ENCODE data around the gene LDLRAD3. TPM values are rescaled to one million over a fixed set of nuclear protein-coding genes. Genes with fewer than 3 reads are reported as not detected.
A peak's percentile ranks its signal among the peaks of the same experiment; 100 is the strongest.

The LDLRAD3 gene
- total and polyA plus RNA-seq, 5 donors = 1.8 to 7.0 (median 3.5) TPM

GRCh38 chr11:35938231-35938630 lies 5.6 kb upstream of the LDLRAD3 start:
- H3K4me1 ChIP-seq (ENCODE audit: control insufficient read depth, insufficient read depth, low read length) = peaks cover 10% of the 10 kb centered on the region
- no peak overlapping the region for H3K27ac ChIP-seq (ENCODE audit: low read length)
- ATAC-seq = no peak
- no peak for DNase-seq
- 96% methylated on average over 9 of the region's 9 CpGs for WGBS
- H3K9me3 ChIP-seq (ENCODE audit: control insufficient read depth, low read length) = no peaks in the 10 kb centered on the region
- no peak overlapping the region for H3K4me3 ChIP-seq (ENCODE audit: low read length)
- no peaks in the 10 kb centered on the region for H3K27me3 ChIP-seq (ENCODE audit: control insufficient read depth, insufficient read depth)
- intact Hi-C loops (cut with DNase I) = no loop called here

DNA sequence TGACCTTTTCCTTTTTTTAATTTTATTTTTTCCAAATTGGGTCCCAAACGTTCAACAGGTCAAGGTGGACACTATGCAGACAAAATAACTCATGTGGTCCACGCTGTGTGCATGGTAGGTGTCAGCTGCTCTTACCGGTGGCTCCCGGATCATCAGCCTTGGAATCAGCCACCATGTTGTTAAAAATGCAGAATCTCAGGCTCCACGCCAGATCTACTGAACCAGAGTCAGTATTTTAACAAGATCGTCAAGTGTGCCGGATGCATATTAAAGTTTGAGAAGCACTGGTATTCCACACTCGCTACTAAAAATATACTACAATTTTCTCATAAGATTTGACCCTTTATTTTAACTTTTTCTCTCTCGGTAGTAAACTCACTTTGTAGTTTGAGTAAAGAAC lies 553 bp upstream of the LDLRAD3 start:
- peak overlapping the region; percentile 84 for H3K4me3 ChIP-seq (ENCODE audit: low read length)
- no peaks in the 10 kb centered on the region for H3K27me3 ChIP-seq (ENCODE audit: control insufficient read depth, insufficient read depth)
- 26% methylated on average over 9 of the region's 9 CpGs for WGBS
- ATAC-seq (peak in 1 of 2 donors; percentile 5), DNase-seq (no peak)
- H3K27ac ChIP-seq (ENCODE audit: low read length) = no peak overlapping the region
- intact Hi-C loops (cut with DNase I) = loop anchor here in 1 of 4 donors (10.0 kb wide), 1 partner anchor 111 kb away; no protein-coding TSS in a partner anchor
- H3K4me1 ChIP-seq (ENCODE audit: control insufficient read depth, insufficient read depth, low read length) = no peaks in the 10 kb centered on the region
- H3K9me3 ChIP-seq (ENCODE audit: control insufficient read depth, low read length) = no peaks in the 10 kb centered on the region

- WGBS = 15% methylated on average over 32 of the region's 32 CpGs
- intact Hi-C loops (cut with DNase I) = loop anchor here in 1 of 4 donors (10.0 kb wide), 1 partner anchor 110 kb away; no protein-coding TSS in a partner anchor
- H3K27ac ChIP-seq (ENCODE audit: low read length) = no peak overlapping the region
Observed at GRCh38 chr11:35944503-35945136, 758 bp downstream of the LDLRAD3 start.

DNA sequence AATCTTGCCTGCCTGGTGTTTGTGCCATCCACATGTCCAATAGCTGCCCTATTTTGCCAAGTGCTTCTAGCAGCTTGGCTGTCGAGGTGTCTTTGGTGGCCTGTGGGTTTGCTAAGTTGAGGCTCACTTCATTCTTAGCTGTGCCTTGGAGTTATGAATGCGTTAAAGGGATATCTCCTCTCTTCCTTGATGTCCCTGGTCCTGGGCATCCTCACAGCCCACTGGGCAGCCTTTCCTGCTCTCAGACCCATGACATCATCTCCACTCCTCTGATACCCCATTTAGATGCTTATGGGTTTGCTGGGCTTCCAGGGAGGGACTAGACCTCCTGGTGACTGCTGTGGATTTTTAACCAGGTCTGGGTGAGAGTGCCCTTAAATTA lies 1.3 kb downstream of the LDLRAD3 start:
- 86% methylated on average over 2 of the region's 2 CpGs for WGBS
- DNase-seq (no peak), ATAC-seq (no peak)
- intact Hi-C loops (cut with DNase I) = loop anchor here in 1 of 4 donors (10.0 kb wide), 1 partner anchor 110 kb away; no protein-coding TSS in a partner anchor
- Histone ChIP-seq H3K4me3 (ENCODE audit: low read length) (no peak overlapping the region), H3K27me3 (ENCODE audit: control insufficient read depth, insufficient read depth) (no peaks in the 10 kb centered on the region), H3K27ac (ENCODE audit: low read length) (no peak overlapping the region), H3K4me1 (ENCODE audit: control insufficient read depth, insufficient read depth, low read length) (no peaks in the 10 kb centered on the region), H3K9me3 (ENCODE audit: control insufficient read depth, low read length) (no peaks in the 10 kb centered on the region)

More at GRCh38 chr11:35944503-35945136, 758 bp downstream of the LDLRAD3 start:
- ATAC-seq (peak; percentile 7 to 44), DNase-seq (peak in 2 of 3 donors; percentile 25 to 37)
- Histone ChIP-seq H3K4me1 (ENCODE audit: control insufficient read depth, insufficient read depth, low read length) (no peaks in the 10 kb centered on the region), H3K9me3 (ENCODE audit: control insufficient read depth, low read length) (no peaks in the 10 kb centered on the region), H3K27me3 (ENCODE audit: control insufficient read depth, insufficient read depth) (no peaks in the 10 kb centered on the region), H3K4me3 (ENCODE audit: low read length) (peak overlapping the region; percentile 84)

DNA sequence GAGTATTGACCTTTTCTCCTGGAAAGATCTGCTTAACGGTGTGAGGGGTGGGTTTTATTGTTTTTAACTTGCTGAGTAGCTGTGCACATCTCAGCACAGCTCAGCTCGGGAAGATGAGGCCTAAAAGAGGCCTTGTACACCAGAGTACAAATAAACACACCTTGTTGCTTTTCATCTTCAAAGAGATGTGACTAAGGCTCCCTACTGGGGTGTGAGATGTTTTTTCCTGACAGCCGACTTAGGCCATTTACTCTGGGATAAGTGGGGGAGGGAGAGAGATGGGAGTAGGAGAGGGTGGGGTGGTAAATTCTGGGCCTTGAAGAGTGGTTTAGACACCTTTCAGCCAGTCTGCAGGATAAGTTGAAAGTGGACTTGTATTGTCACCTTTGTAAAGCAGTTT lies 2.9 kb downstream of the LDLRAD3 start:
- no peaks in the 10 kb centered on the region for H3K9me3 ChIP-seq (ENCODE audit: control insufficient read depth, low read length)
- no peak overlapping the region for H3K4me3 ChIP-seq (ENCODE audit: low read length)
- DNase-seq (no peak), ATAC-seq (no peak)
- intact Hi-C loops (cut with DNase I) = loop anchor here in 1 of 4 donors (10.0 kb wide), 1 partner anchor 108 kb away; no protein-coding TSS in a partner anchor
- H3K27ac ChIP-seq (ENCODE audit: low read length) = no peak overlapping the region
- 70% methylated on average over 3 of the region's 3 CpGs for WGBS
- H3K27me3 ChIP-seq (ENCODE audit: control insufficient read depth, insufficient read depth) = no peaks in the 10 kb centered on the region
- H3K4me1 ChIP-seq (ENCODE audit: control insufficient read depth, insufficient read depth, low read length) = no peaks in the 10 kb centered on the region

DNA sequence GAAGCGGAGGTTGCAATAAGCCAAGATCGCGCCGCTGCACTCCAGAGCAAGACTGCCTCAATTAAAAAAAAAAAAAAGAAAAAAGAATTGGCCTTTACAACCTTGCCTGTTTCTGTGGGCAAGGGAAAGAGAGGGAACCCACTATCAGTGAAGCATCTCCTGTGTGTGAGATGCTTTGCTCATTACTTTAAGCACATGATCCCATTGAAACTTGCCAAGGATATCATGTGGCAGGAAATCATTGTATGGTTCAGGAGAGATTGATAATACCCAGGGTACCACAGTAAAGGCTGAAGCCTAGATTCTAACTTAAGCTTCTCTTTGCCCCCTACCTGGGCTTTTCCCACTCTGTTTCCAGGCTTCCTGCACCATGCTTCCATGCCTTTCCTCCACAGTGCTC lies 3.6 kb downstream of the LDLRAD3 start:
- no peaks in the 10 kb centered on the region for H3K4me1 ChIP-seq (ENCODE audit: control insufficient read depth, insufficient read depth, low read length)
- WGBS = 97% methylated on average over 4 of the region's 4 CpGs
- intact Hi-C loops (cut with DNase I) = loop anchor here in 1 of 4 donors (10.0 kb wide), 1 partner anchor 107 kb away; no protein-coding TSS in a partner anchor
- ATAC-seq (no peak), DNase-seq (no peak)
- no peaks in the 10 kb centered on the region for H3K9me3 ChIP-seq (ENCODE audit: control insufficient read depth, low read length)
- no peak overlapping the region for H3K27ac ChIP-seq (ENCODE audit: low read length)
- no peaks in the 10 kb centered on the region for H3K27me3 ChIP-seq (ENCODE audit: control insufficient read depth, insufficient read depth)
- H3K4me3 ChIP-seq (ENCODE audit: low read length) = no peak overlapping the region

- no peak for ATAC-seq
- no peaks in the 10 kb centered on the region for H3K27me3 ChIP-seq (ENCODE audit: control insufficient read depth, insufficient read depth)
- H3K4me3 ChIP-seq (ENCODE audit: low read length) = no peak overlapping the region
- no peaks in the 10 kb centered on the region for H3K9me3 ChIP-seq (ENCODE audit: control insufficient read depth, low read length)
- intact Hi-C loops (cut with DNase I) = loop anchor here in 1 of 4 donors (10.0 kb wide), 1 partner anchor 106 kb away; no protein-coding TSS in a partner anchor
- H3K27ac ChIP-seq (ENCODE audit: low read length) = no peak overlapping the region
- H3K4me1 ChIP-seq (ENCODE audit: control insufficient read depth, insufficient read depth, low read length) = no peaks in the 10 kb centered on the region
- no peak for DNase-seq
- WGBS = 68% methylated on average over 3 of the region's 3 CpGs
Observed at GRCh38 chr11:35949242-35949641, 5.4 kb downstream of the LDLRAD3 start.

DNA sequence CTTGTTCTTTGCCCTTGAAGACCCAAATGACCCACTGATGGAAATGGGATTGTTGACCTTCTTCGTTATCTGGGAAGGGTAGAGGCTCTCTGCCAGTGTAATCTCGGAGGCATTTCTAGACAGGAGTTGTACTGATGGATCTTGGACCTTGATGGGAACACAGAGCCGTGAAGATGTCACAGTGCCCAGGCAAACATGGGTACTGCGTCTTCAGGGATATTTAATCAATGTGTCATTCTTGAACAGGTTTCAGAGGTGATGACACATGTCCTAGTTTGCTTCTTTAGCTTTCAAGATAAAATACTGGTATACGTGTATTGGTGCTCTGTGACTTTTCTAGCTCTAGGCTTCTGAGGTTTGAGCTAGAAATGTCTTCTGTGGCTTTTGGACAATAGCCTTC lies 6.2 kb downstream of the LDLRAD3 start:
- Histone ChIP-seq H3K27ac (ENCODE audit: low read length) (no peak overlapping the region), H3K4me3 (ENCODE audit: low read length) (no peak overlapping the region), H3K4me1 (ENCODE audit: control insufficient read depth, insufficient read depth, low read length) (no peaks in the 10 kb centered on the region), H3K27me3 (ENCODE audit: control insufficient read depth, insufficient read depth) (no peaks in the 10 kb centered on the region), H3K9me3 (ENCODE audit: control insufficient read depth, low read length) (no peaks in the 10 kb centered on the region)
- ATAC-seq (no peak), DNase-seq (no peak)
- intact Hi-C loops (cut with DNase I) = no loop called here
- WGBS = 80% methylated on average over 5 of the region's 5 CpGs

- intact Hi-C loops (cut with DNase I) = no loop called here
- no peak overlapping the region for H3K27ac ChIP-seq (ENCODE audit: low read length)
- 93% methylated on average over 3 of the region's 3 CpGs for WGBS
Observed at GRCh38 chr11:35951680-35952079, 7.8 kb downstream of the LDLRAD3 start.

DNA sequence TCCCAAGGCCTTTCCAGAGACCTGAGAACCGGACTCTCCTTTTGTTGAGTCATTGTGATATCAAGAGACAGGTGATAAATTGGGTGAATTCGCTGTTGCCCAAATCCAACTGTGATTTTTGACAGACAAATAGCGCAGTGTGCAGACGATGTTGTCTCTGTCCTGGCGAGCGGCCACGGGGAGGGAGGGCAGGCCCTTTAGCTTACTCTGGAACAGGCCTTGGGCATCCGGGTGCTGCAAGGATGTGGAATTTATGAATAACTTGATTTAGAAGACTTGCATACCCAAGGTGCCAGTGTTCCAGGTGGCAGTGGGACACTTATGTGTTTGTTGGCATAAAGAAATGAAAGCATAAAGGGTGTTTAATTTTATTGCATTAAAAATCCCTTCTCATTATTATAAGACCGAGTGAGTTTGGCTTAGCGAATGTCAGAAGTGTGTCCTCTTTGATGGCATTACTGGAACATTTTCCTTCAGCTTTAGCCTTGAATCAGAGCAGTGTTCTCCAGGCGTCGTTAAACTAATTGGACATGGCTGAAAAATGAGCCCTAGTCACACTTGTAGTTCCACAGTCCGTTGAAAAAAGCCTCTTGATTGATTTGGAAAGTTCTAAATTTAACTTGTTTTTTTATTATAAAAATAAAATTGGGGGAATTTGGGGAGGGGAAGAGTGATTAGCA lies 9.4 kb downstream of the LDLRAD3 start:
- no peak overlapping the region for H3K27ac ChIP-seq (ENCODE audit: low read length)
- H3K4me3 ChIP-seq (ENCODE audit: low read length) = no peak overlapping the region
- ATAC-seq (peak; percentile 48 to 81), DNase-seq (peak; percentile 43 to 69 (median 59))
- WGBS = 80% methylated on average over 13 of the region's 13 CpGs
- H3K4me1 ChIP-seq (ENCODE audit: control insufficient read depth, insufficient read depth, low read length) = no peaks in the 10 kb centered on the region
- H3K9me3 ChIP-seq (ENCODE audit: control insufficient read depth, low read length) = no peaks in the 10 kb centered on the region
- intact Hi-C loops (cut with DNase I) = no loop called here
- no peaks in the 10 kb centered on the region for H3K27me3 ChIP-seq (ENCODE audit: control insufficient read depth, insufficient read depth)

More at GRCh38 chr11:35951680-35952079, 7.8 kb downstream of the LDLRAD3 start:
- no peak overlapping the region for H3K4me3 ChIP-seq (ENCODE audit: low read length)
- H3K9me3 ChIP-seq (ENCODE audit: control insufficient read depth, low read length) = no peaks in the 10 kb centered on the region
- no peaks in the 10 kb centered on the region for H3K27me3 ChIP-seq (ENCODE audit: control insufficient read depth, insufficient read depth)
- DNase-seq (no peak), ATAC-seq (no peak)
- H3K4me1 ChIP-seq (ENCODE audit: control insufficient read depth, insufficient read depth, low read length) = no peaks in the 10 kb centered on the region

DNA sequence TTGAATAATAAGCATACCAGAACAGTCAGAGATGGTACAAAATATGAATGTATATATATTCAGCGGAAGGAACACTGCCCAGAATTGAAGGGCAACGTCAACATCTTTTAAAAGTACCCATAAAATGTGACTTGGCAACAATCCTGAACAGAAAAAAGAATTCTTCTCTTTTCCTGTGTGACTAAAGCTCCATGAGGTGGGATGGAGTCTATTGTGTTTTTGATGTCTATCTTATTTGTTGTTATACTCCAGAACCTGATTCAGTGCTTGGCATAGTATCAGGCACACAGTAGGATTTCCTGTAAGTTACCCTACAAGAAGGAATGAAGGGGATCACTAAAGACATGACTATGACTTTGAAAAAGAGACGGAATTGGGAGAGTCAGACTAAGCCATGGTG lies 10.3 kb downstream of the LDLRAD3 start:
- Histone ChIP-seq H3K4me1 (ENCODE audit: control insufficient read depth, insufficient read depth, low read length) (no peaks in the 10 kb centered on the region), H3K27ac (ENCODE audit: low read length) (no peak overlapping the region), H3K4me3 (ENCODE audit: low read length) (no peak overlapping the region), H3K27me3 (ENCODE audit: control insufficient read depth, insufficient read depth) (no peaks in the 10 kb centered on the region), H3K9me3 (ENCODE audit: control insufficient read depth, low read length) (no peaks in the 10 kb centered on the region)
- WGBS = 87% methylated on average over 3 of the region's 3 CpGs
- intact Hi-C loops (cut with DNase I) = no loop called here
- no peak for DNase-seq
- ATAC-seq = no peak

All from right cardiac atrium (tissue), 5 donors.